AG04450 (cell line): Measurements from ENCODE around the gene ATXN3. TPM values are rescaled to one million over a fixed set of nuclear protein-coding genes. Genes with fewer than 3 reads are reported as not detected.
A peak's percentile ranks its signal among the peaks of the same experiment; 100 is the strongest.

Experiments used
- CTCF ChIA-PET: fragments of 300-600, 350-600 bp; formaldehyde crosslinking; extraction: SDS; loops from one replicate; lab custom pipeline; 2022; ENCODE audit warnings: antibody characterized with exemption, inconsistent platforms; lab: Charles Lee
- POLR2A ChIA-PET: fragments of 350-600 bp; formaldehyde crosslinking; extraction: SDS; loops from one replicate; lab custom pipeline; 2021; ENCODE audit warnings: antibody characterized with exemption, inconsistent platforms; lab: Yijun Ruan, JAX
- DNase-seq: peaks from one replicate; pipeline ENCODE4 v3.0.0-alpha.2; 2011; ENCODE audit warnings: low read depth, low spot score
- H3K27ac ChIP-seq: one replicate; pipeline ENCODE4 v1.5.1; 2012; ENCODE audit warnings: low read depth, low read length, control low read depth
- H3K27me3 ChIP-seq: one replicate; pipeline ENCODE4 v1.6.0; 2012; ENCODE audit warnings: low read length; ENCODE audit not compliant: control insufficient read depth, insufficient read depth
- H3K4me3 ChIP-seq: 2 replicates; pipeline ENCODE4 v1.5.1; 2011; ENCODE audit warnings: mild to moderate bottlenecking, low read depth, low read length, control low read depth
- H3K9me3 ChIP-seq: 2 replicates; pipeline ENCODE4 v1.5.1; 2012; ENCODE audit warnings: low read length; ENCODE audit not compliant: control insufficient read depth, insufficient read depth
- polyA plus RNA-seq: library from polyadenylated mRNA; depleted of rRNA; stranded (reverse); fragments of >200 nt; gene quantifications from 2 replicates; pipeline ENCODE4 v1.2.3, GENCODE V29; 2011
- TF ChIP-seq, protein P1 (sequence below): IDR thresholded peaks from 2 replicates; pipeline ENCODE4 v1.5.1; 2011; ENCODE audit warnings: low read depth, low read length, control low read depth, inconsistent platforms

Gene ATXN3
- polyA plus RNA-seq, 1 experiment, result 38.2 TPM

GRCh38 chr14:92143962-92144361, 37.6 kb upstream of the ATXN3 start:
- CTCF ChIA-PET, result interaction anchor here (0.8 to 2.5 kb wide), 3 partner anchors 9 to 543 kb away, joined by 3 to 17 read pairs (median 3); no protein-coding TSS in a partner anchor
- TF ChIP-seq, protein P1, sequence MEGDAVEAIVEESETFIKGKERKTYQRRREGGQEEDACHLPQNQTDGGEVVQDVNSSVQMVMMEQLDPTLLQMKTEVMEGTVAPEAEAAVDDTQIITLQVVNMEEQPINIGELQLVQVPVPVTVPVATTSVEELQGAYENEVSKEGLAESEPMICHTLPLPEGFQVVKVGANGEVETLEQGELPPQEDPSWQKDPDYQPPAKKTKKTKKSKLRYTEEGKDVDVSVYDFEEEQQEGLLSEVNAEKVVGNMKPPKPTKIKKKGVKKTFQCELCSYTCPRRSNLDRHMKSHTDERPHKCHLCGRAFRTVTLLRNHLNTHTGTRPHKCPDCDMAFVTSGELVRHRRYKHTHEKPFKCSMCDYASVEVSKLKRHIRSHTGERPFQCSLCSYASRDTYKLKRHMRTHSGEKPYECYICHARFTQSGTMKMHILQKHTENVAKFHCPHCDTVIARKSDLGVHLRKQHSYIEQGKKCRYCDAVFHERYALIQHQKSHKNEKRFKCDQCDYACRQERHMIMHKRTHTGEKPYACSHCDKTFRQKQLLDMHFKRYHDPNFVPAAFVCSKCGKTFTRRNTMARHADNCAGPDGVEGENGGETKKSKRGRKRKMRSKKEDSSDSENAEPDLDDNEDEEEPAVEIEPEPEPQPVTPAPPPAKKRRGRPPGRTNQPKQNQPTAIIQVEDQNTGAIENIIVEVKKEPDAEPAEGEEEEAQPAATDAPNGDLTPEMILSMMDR, result no peak
- H3K4me3 ChIP-seq, result no peak overlapping the region

DNA sequence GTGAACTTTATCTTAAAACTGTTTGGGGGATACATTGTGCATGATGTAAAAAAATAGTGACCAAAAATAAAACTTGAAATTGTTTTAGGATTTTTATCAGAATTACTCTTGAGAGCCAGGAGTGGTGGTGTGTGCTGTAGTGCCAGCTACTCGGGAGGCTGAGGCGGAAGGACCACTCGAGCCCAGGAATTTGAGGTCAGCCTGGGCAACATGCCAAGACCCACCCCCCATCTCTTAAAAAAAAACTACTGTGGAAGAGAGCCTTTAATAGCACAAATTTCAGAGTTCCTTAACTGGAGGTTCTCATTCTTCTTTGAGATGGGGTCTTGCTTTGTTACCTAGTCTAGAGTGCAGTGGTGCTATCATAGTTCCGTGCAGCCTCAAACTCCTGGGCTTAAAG, 36.9 kb upstream of the ATXN3 start:
- TF ChIP-seq, protein P1, result no peak
- POLR2A ChIA-PET, result no interaction called here
- CTCF ChIA-PET, result interaction anchor here (1.2 to 2.5 kb wide), 2 partner anchors 8 to 314 kb away, joined by 3 to 17 read pairs; no protein-coding TSS in a partner anchor
- H3K9me3 ChIP-seq, result no peaks in the 10 kb centered on the region
- no peaks in the 10 kb centered on the region for H3K27me3 ChIP-seq
- DNase-seq, result no peak
- H3K27ac ChIP-seq, result no peak overlapping the region
- no peak overlapping the region for H3K4me3 ChIP-seq

More at GRCh38 chr14:92143962-92144361, 37.6 kb upstream of the ATXN3 start:
- no peak for DNase-seq
- Histone ChIP-seq H3K27me3 (no peaks in the 10 kb centered on the region), H3K27ac (no peak overlapping the region), H3K9me3 (no peaks in the 10 kb centered on the region)
- POLR2A ChIA-PET, result no interaction called here

- ChIA-PET POLR2A (interaction anchor here (0.6 kb wide), 1 partner anchor 13 kb away, joined by 3 read pairs; the partner anchor contains the start of genes CPSF2 and NDUFB1), CTCF (interaction anchor here (0.5 to 3.5 kb wide), 17 partner anchors 9 to 649 kb away, joined by 3 to 28 read pairs (median 4); partner anchors contain the start of gene ATXN3)
- no peak overlapping the region for H3K4me3 ChIP-seq
- H3K27me3 ChIP-seq, result no peaks in the 10 kb centered on the region
- TF ChIP-seq, protein P1, result peak; percentile 67
- DNase-seq, result no peak
- H3K27ac ChIP-seq, result no peak overlapping the region
- H3K9me3 ChIP-seq, result no peaks in the 10 kb centered on the region
Measured at GRCh38 chr14:92135269-92135668, 28.9 kb upstream of the ATXN3 start.

DNA sequence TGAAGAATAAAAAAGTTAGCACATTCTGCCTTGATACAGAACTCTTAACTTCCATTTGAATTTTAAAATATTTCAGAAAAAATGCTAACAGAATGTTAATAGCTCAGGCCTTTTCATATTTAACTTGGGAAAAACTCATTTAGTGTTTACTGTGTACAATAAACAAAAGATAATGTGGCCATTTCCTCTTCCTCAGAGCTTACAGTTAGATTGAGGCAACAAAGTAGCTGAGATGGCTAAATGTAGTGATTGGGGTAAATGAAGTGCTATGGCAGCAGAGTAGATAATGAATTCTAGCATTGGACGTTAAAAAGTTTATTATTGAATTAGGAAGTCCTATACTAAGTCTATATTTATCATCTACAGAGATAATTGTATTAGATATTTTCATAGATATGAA, 28.1 kb upstream of the ATXN3 start:
- H3K27ac ChIP-seq, result no peak overlapping the region
- ChIA-PET POLR2A (no interaction called here), CTCF (interaction anchor here (0.6 to 3.5 kb wide), 12 partner anchors 9 to 650 kb away, joined by 3 to 28 read pairs (median 8); partner anchors contain the start of gene ATXN3)
- no peak for DNase-seq
- H3K27me3 ChIP-seq, result no peaks in the 10 kb centered on the region
- H3K4me3 ChIP-seq, result no peak overlapping the region
- TF ChIP-seq, protein P1, result no peak
- no peaks in the 10 kb centered on the region for H3K9me3 ChIP-seq

DNA sequence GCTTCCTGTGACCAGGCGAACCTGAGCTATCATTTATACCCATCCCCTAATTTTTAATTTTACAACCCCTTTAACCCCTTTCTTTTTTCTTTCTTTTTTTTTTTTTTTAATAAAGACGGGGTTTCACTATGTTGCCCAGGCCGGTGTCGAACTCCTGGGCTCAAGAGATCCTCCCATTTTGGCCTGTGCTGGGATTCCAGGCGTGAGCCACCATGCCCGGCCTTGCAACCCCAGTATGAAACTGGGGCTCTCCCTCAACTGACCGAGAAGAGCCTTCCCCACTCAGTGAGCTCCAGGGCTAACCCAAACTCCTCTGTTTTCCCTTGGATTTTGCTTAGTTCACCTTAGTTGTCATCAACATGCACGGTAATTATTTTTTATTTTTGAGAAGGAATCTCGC, 16.4 kb upstream of the ATXN3 start:
- H3K27me3 ChIP-seq, result no peaks in the 10 kb centered on the region

More for the DNA sequence above, 16.4 kb upstream of the ATXN3 start:
- POLR2A ChIA-PET, result interaction anchor here (0.7 to 2.0 kb wide), 4 partner anchors 13 to 83 kb away, joined by 3 to 21 read pairs (median 6); partner anchors contain the start of genes ATXN3 and TRIP11
- TF ChIP-seq, protein P1, result no peak
- peak overlapping the region; percentile 92 for H3K27ac ChIP-seq
- CTCF ChIA-PET, result interaction anchor here (0.7 to 10.6 kb wide), 6 partner anchors 10 to 336 kb away, joined by 3 to 140 read pairs (median 4); partner anchors contain the start of gene ATXN3
- peak overlapping the region; percentile 95 for H3K4me3 ChIP-seq
- DNase-seq, result no peak
- H3K9me3 ChIP-seq, result peaks cover 2% of the 10 kb centered on the region; the same call in 1 of the 2 replicates
